Heart left ventricle (tissue), 16 donors: ENCODE measurements around the gene PXMP4. TPM values are rescaled to one million over a fixed set of nuclear protein-coding genes. Genes with fewer than 3 reads are reported as not detected.
A peak's percentile ranks its signal among the peaks of the same experiment; 100 is the strongest.

Experiments used
- ATAC-seq, 4 donors: fragments of 200-7000 bp; cut with Tn5 transposase; one replicate each; pipeline ENCODE4 v1.9.1; 2020 to 2022; ENCODE audit warnings: moderate library complexity in 4 of 4, mild to moderate bottlenecking in 3 of 4, moderate number of reproducible peaks in 1 of 4
- DNase-seq, 5 donors: peaks; one replicate each; pipeline ENCODE4 v3.0.0-alpha.2; 2020
- H3K27ac ChIP-seq, 12 donors: fragments of 200-600 bp; sonication (generic) in 4 of 12; one replicate each; pipeline versions ENCODE4 v1.5.0 to v1.8.0; 2016 to 2022; ENCODE audit warnings: mild to moderate bottlenecking in 2 of 12
- H3K27me3 ChIP-seq, 9 donors: fragments of 200-600 bp; sonication (generic) in 2 of 9; one replicate each; pipeline versions ENCODE4 v1.5.1 to v1.8.0; 2016 to 2022; ENCODE audit warnings: mild to moderate bottlenecking in 3 of 9
- H3K36me3 ChIP-seq, 9 donors: fragments of 200-600 bp; sonication (generic) in 2 of 9; one replicate each; pipeline versions ENCODE4 v1.5.0 to v1.8.0; 2018 to 2022; ENCODE audit warnings: mild to moderate bottlenecking in 2 of 9
- H3K4me1 ChIP-seq, 12 donors: fragments of 200-600 bp; sonication (generic) in 4 of 12; one replicate each; pipeline versions ENCODE4 v1.5.0 to v1.8.0; 2016 to 2022; ENCODE audit warnings: mild to moderate bottlenecking in 3 of 12
- H3K4me3 ChIP-seq, 12 donors: fragments of 200-600 bp; sonication (generic) in 4 of 12; one replicate each; pipeline versions ENCODE4 v1.5.0 to v1.8.0; 2017 to 2022; ENCODE audit warnings: mild to moderate bottlenecking in 9 of 12, moderate library complexity in 4 of 12
- H3K9me3 ChIP-seq, 12 donors: fragments of 200-600 bp; sonication (generic) in 4 of 12; one replicate each; pipeline versions ENCODE4 v1.5.0 to v1.8.0; 2016 to 2022; ENCODE audit warnings: mild to moderate bottlenecking in 1 of 12
- POLR2A ChIP-seq, 2 donors: fragments of 450-650 bp; IDR thresholded peaks; one replicate each; pipeline ENCODE4 v1.6.1; 2017; ENCODE audit warnings: antibody characterized with exemption in 2 of 2, mild to moderate bottlenecking in 2 of 2, moderate library complexity in 2 of 2
- WGBS, 4 donors: extraction: QIAGEN DNeasy Blood & Tissue Kit in 2 of 4; methylation state at CpG; one replicate each; pipeline versions ENCODE4 v1.1.5 to v1.1.7; 2013 to 2018; 5-methylcytosine and 5-hydroxymethylcytosine counted together
- intact Hi-C, 10 donors: fragments of 100-400 bp; cut with DNase I; formaldehyde crosslinking; loops; one replicate each; pipeline versions ENCODE4 v1.11.1 to v1.14.2; 2022
- polyA plus RNA-seq, 2 donors: library from polyadenylated mRNA; stranded (reverse); fragments of 200-250 nt; gene quantifications; one replicate each; pipeline ENCODE4 v1.2.3, GENCODE V29; 2013
- total RNA-seq, 9 donors: library from RNA; depleted of rRNA in 2 of 9; stranded (reverse); fragments of >200 nt in 2 of 9; fragmentation: NEBNext Ultra II Directional in 3 of 9; extraction: Animal tissue kit (Norgen Biotek cat#: 25700) in 3 of 9; gene quantifications; one replicate each; pipeline versions ENCODE4 v1.1.0 to v1.2.4, GENCODE V29; 2016 to 2023
- TF ChIP-seq, protein P1 (sequence below), 12 donors: fragments of 200-600 bp; sonication (generic) in 4 of 12; IDR thresholded peaks; one replicate each; pipeline versions ENCODE4 v1.5.0 to v1.8.0; 2018 to 2022; ENCODE audit warnings: antibody characterized with exemption in 12 of 12, mild to moderate bottlenecking in 5 of 12
- donor health status: ischemic (EF 13 %, LVEDD 7.1; RV severe dilation, severe dysfunction).
- donor health status: healthy with polysubstance abuse.
- donor health status: DM: no; HTN: yes; CAD: no.
- donor health status: DM: no; HTN: no; CAD: no.
- donor health status: ischemic (EF 25% LVEDD 6.9; RV normal size, moderate dysfunction).
- donor health status: ischemic (EF 25% LVEDD 5.7; RV mildly dilated, moderate dysfunction).
- donor health status: healthy.
- donor health status: DM: yes; HTN: yes; CAD: no.
- donor health status: ischemic (EF 35%, LVEDD 5.7; RV mildly dilated, moderate dysfunction).
- donor health status: nonischemic (EF 11% LVEDD 7.7; RV severe dilation, severe dysfunction).
- donor health status: DM: yes; HTN: yes; CAD: no.
- donor health status: PGD.
- donor health status: ischemic (EF 29% LVEDD 5.4; RV normal size, mild dysfunction).
- donor health status: nonischemic (EF 23%, LVEDD 6.1; RV moderate dilation, normal function).

The PXMP4 gene
- total and polyA plus RNA-seq, 11 donors: 5.0 to 13.0 (median 10.2) TPM

DNA sequence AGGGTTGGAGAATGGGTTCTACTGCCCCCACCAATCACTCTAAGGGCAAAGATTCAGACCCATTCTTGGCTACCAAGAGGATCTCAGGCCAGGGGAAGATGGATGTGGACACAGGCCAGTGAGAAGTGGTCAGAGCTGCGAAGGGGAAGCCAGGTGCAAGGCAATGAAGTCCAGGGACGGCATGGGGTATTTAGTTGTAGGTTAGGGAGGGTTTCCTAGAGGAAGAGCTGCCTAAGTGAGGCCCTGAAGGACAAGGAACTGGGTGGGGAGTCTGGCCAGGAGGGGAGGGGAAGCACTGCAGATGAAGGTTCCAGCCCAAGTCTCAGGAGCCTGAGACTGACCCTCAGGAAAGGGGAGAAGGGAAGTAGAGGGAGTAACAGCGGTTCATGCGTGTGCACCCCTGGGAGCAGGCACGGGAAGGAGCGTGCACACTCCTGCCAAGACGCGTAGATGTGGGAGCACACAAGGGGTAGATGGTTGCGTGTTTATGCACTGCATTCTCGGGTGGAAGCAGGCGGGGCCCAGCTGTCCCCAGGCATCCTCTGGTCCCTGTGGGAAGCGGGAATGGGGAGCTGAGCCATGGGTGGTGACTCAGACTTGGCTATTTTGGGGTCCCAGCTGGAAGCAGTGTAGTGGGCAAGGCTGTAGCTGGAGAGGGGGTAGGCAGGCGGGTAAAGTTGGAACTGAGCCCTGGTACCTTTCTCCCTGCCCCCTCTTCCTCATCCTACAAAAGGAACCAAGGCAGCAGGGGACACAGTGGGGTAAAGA, 50.1 kb downstream of the PXMP4 start:
- Histone ChIP-seq H3K27ac (no peak overlapping the region), H3K4me1 (peaks cover 3 to 61% (median 40%) of the 10 kb centered on the region in 12 donors)
- DNase-seq: peak in 2 of 5 donors; percentile 26 to 30

DNA sequence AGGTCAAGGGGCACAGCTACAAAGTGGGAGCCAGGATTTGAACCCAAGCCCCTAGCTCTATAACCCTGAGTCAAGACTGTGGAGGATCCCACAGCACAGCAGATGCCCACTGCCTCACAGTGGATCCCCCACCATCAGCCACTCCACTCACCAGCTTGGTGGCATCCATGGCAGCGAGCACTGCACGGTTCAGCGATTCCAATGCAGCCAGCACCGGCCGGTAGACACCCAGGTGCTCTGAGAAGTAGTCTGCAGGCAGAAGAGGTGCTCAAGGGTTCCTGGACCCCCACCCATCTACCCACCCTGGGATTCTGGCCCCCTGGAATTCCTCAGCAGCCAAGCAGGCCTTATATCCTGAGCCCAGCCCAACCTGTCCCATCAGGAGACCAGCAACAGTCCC, 50.9 kb downstream of the PXMP4 start:
- H3K27ac ChIP-seq: no peak overlapping the region
- TF ChIP-seq, protein P1, sequence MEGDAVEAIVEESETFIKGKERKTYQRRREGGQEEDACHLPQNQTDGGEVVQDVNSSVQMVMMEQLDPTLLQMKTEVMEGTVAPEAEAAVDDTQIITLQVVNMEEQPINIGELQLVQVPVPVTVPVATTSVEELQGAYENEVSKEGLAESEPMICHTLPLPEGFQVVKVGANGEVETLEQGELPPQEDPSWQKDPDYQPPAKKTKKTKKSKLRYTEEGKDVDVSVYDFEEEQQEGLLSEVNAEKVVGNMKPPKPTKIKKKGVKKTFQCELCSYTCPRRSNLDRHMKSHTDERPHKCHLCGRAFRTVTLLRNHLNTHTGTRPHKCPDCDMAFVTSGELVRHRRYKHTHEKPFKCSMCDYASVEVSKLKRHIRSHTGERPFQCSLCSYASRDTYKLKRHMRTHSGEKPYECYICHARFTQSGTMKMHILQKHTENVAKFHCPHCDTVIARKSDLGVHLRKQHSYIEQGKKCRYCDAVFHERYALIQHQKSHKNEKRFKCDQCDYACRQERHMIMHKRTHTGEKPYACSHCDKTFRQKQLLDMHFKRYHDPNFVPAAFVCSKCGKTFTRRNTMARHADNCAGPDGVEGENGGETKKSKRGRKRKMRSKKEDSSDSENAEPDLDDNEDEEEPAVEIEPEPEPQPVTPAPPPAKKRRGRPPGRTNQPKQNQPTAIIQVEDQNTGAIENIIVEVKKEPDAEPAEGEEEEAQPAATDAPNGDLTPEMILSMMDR (IDR thresholded peaks at IDR 0.05): no peak
- TF ChIP-seq POLR2A (IDR thresholded peaks at IDR 0.05): no peak
- H3K4me1 ChIP-seq: peaks cover 3 to 60% (median 38%) of the 10 kb centered on the region in 12 donors
- 96 to 100% (median 98%) methylated on average over 4 to 5 of the region's 5 CpGs for WGBS, 4 donors
- H3K27me3 ChIP-seq: no peaks in the 10 kb centered on the region
- peaks cover 0 to 34% (median 8%) of the 10 kb centered on the region in 9 donors for H3K36me3 ChIP-seq
- intact Hi-C loops: loop anchor here in 6 of 10 donors (2.0 to 5.0 kb wide), 5 partner anchors 63 to 267 kb away; partner anchors contain the start of genes CDK5RAP1 (in 1 of the 6) and ZNF341 (in 1 of the 6)
- H3K4me3 ChIP-seq: no peak overlapping the region
- no peaks in the 10 kb centered on the region for H3K9me3 ChIP-seq
- ATAC-seq: no peak
- DNase-seq: peak in 1 of 5 donors; percentile 25

More for the DNA sequence above, 50.1 kb downstream of the PXMP4 start:
- Histone ChIP-seq H3K36me3 (peaks cover 0 to 34% (median 8%) of the 10 kb centered on the region in 9 donors), H3K9me3 (no peaks in the 10 kb centered on the region), H3K27me3 (no peaks in the 10 kb centered on the region), H3K4me3 (no peak overlapping the region)
- WGBS, 4 donors: 56 to 63% (median 59%) methylated on average over 13 of the region's 13 CpGs
- intact Hi-C loops: loop anchor here in 6 of 10 donors (2.0 to 5.0 kb wide), 5 partner anchors 62 to 268 kb away; partner anchors contain the start of genes ZNF341 (in 3 of the 6) and CDK5RAP1 (in 1 of the 6)
- TF ChIP-seq, protein P1 (IDR thresholded peaks at IDR 0.05): no peak
- TF ChIP-seq POLR2A (IDR thresholded peaks at IDR 0.05): no peak
- ATAC-seq: no peak

DNA sequence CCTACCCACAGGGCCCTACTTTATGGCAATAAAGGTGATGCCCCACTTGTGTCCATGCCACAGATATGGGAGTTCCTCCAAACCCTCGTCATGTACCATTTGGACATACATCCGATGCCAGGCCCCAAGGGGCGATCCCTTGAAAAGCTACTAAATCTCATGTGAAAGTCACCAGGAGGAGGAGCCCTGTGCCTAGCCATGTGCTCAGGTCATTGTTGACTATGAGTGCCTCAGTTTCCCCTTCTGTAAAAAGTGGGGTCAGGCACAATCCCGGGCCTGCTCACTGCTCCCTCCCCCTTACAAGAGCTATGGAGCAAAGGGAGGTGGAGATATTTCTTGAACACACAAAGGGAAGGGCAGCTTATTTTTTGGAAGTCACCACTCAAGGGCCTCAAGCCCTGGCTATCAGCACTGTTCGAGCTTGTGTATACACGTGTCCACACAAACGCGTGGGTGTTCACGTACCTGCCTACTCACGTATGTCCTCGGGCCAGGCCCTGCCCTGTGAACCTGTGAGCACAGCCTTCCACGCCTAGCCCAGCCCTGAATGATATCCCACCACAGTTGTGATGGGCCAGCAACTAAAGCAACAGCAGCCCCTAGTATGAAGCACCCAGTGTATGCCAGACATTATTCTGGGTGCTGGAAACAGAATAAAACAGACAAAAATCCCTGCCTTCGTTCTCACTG, 51.5 kb downstream of the PXMP4 start:
- DNase-seq: peak in 1 of 5 donors; percentile 20
- Histone ChIP-seq H3K27ac (peak overlapping the region in 4 of 12 donors; percentile 39 to 94 (median 82)), H3K9me3 (no peaks in the 10 kb centered on the region), H3K4me3 (peak overlapping the region in 2 of 12 donors; percentile 72 to 74), H3K4me1 (peaks cover 3 to 63% (median 42%) of the 10 kb centered on the region in 12 donors), H3K36me3 (peaks cover 0 to 34% (median 8%) of the 10 kb centered on the region in 9 donors), H3K27me3 (no peaks in the 10 kb centered on the region)
- no peak for ATAC-seq
- TF ChIP-seq POLR2A (IDR thresholded peaks at IDR 0.05): no peak
- TF ChIP-seq, protein P1 (IDR thresholded peaks at IDR 0.05): no peak
- 81 to 91% (median 90%) methylated on average over 13 of the region's 13 CpGs for WGBS, 4 donors
- intact Hi-C loops: loop anchor here in 6 of 10 donors (2.0 to 5.0 kb wide), 5 partner anchors 64 to 266 kb away; partner anchors contain the start of genes CDK5RAP1 (in 1 of the 6) and ZNF341 (in 1 of the 6)
